K562 (cell line): ENCODE data around the gene GINS1. TPM values are rescaled to one million over a fixed set of nuclear protein-coding genes. Genes with fewer than 3 reads are reported as not detected.
A peak's percentile ranks its signal among the peaks of the same experiment; 100 is the strongest.

Source experiments
- ATAC-seq: fragments of 200-7000 bp; cut with Tn5 transposase; 3 replicates; pipeline ENCODE4 v1.9.1; 2020; ENCODE audit warnings: moderate library complexity
- Bru-seq: library from RNA; stranded (reverse); fragments of 400-500 nt; gene quantifications from one replicate; lab custom pipeline; 2021; lab: Mats Ljungman, UMichigan
- BruChase-seq, 2 experiments: library from RNA; stranded (reverse); fragments of 400-500 nt; gene quantifications; one replicate each; lab custom pipeline; 2021; lab: Mats Ljungman, UMichigan
- BruUV-seq: library from RNA; stranded (reverse); fragments of 400-500 nt; replicated peaks from 2 replicates; lab custom pipeline; 2021; lab: Mats Ljungman, UMichigan
- CTCF ChIA-PET: fragments of 300-600 bp; formaldehyde crosslinking; extraction: SDS; loops from one replicate; lab custom pipeline; 2021; ENCODE audit warnings: low intra/inter-chr PET ratio; lab: Yijun Ruan, JAX
- POLR2A ChIA-PET: fragments of 300-600, 350-650 bp; sonication (Branson Sonifier 250); formaldehyde crosslinking; extraction: SDS; loops from one replicate; lab custom pipeline; 2021; ENCODE audit warnings: antibody characterized with exemption, inconsistent platforms; lab: Yijun Ruan, JAX
- DNase-seq, 4 experiments: peaks; one replicate each; pipeline versions ENCODE4 v3.0.0 to v3.0.0-alpha.2; 2011 to 2018; ENCODE audit warnings: low spot score in 3 of 4, mixed read lengths in 3 of 4; ENCODE audit errors: extremely low read depth in 1 of 4
- FAIRE-seq: peaks from 2 replicates; lab custom pipeline; 2011; peaks lifted over from hg19 to GRCh38; lab: Jason Lieb, UNC
- H2AFZ ChIP-seq: 2 replicates; pipeline ENCODE4 v1.6.0; 2011; ENCODE audit warnings: low read depth, low read length, control low read depth, inconsistent platforms
- H3K27ac ChIP-seq: fragments of 200-600 bp; 3 replicates; pipeline ENCODE4 v1.8.0; 2011; ENCODE audit warnings: low read depth, mild to moderate bottlenecking, control low read depth, inconsistent platforms, low read length, moderate library complexity, mixed read lengths; ENCODE audit errors: extremely low read depth
- H3K27me3 ChIP-seq, 2 experiments: fragments of 300-600 bp in 1 of 2; 2 replicates in 1 of 2; 3 replicates in 1 of 2; pipeline versions ENCODE4 v1.6.0 to v1.8.0; 2011; ENCODE audit warnings: inconsistent platforms in 2 of 2, low read length in 2 of 2, mild to moderate bottlenecking in 1 of 2, mixed read lengths in 1 of 2, moderate library complexity in 1 of 2; ENCODE audit not compliant: control insufficient read depth in 2 of 2, insufficient read depth in 2 of 2
- H3K36me3 ChIP-seq: fragments of 300-600 bp; 3 replicates; pipeline ENCODE4 v1.8.0; 2011; ENCODE audit warnings: mild to moderate bottlenecking, low read length, inconsistent platforms; ENCODE audit not compliant: control insufficient read depth, insufficient read depth
- H3K4me1 ChIP-seq, 2 experiments: fragments of 200-600 bp in 1 of 2; replicated peaks in 1 of 2; 2 replicates in 1 of 2; 3 replicates in 1 of 2; pipeline versions ENCODE4 v1.5.1 to v1.8.0; 2011; ENCODE audit warnings: inconsistent platforms in 2 of 2, low read length in 2 of 2, mild to moderate bottlenecking in 1 of 2, mixed read lengths in 1 of 2, moderate library complexity in 1 of 2; ENCODE audit not compliant: control insufficient read depth in 2 of 2, insufficient read depth in 2 of 2
- H3K4me2 ChIP-seq: 2 replicates; pipeline ENCODE4 v1.6.1; 2011; ENCODE audit warnings: low read length, control low read depth, inconsistent platforms, mixed read lengths; ENCODE audit not compliant: insufficient read depth
- H3K4me3 ChIP-seq: fragments of 200-600 bp; sonication (generic), shearing (Covaris generic); 2 replicates; pipeline ENCODE4 v1.5.1; 2016; ENCODE audit warnings: control low read depth, inconsistent platforms
- H3K79me2 ChIP-seq: fragments of 200-600 bp; 3 replicates; pipeline ENCODE4 v1.8.0; 2011; ENCODE audit warnings: low read length, inconsistent platforms; ENCODE audit not compliant: control insufficient read depth, insufficient read depth
- H3K9ac ChIP-seq, 2 experiments: 2 replicates each; pipeline versions ENCODE4 v1.6.0 to v1.6.1; 2011; ENCODE audit warnings: low read depth in 2 of 2, low read length in 2 of 2, control low read depth in 1 of 2, inconsistent platforms in 1 of 2, mild to moderate bottlenecking in 1 of 2, mixed read lengths in 1 of 2; ENCODE audit not compliant: insufficient read depth in 1 of 2
- H3K9me1 ChIP-seq: one replicate; pipeline ENCODE4 v1.6.0; 2011; ENCODE audit warnings: inconsistent platforms, mild to moderate bottlenecking, low read length, moderate library complexity; ENCODE audit not compliant: control insufficient read depth, insufficient read depth
- H3K9me3 ChIP-seq: replicated peaks from 2 replicates; pipeline ENCODE4 v1.5.1; 2011; ENCODE audit warnings: low read depth, low read length, inconsistent platforms; ENCODE audit not compliant: control insufficient read depth, insufficient read depth
- H4K20me1 ChIP-seq: replicated peaks from 2 replicates; pipeline ENCODE4 v1.6.1; 2011; ENCODE audit warnings: low read length, inconsistent platforms, mixed read lengths; ENCODE audit not compliant: control insufficient read depth, insufficient read depth
- CLOCK ChIP-seq: fragments of 250-450 bp; sonication (Bioruptor Pico); IDR thresholded peaks from 2 replicates; pipeline ENCODE4 v1.4.0; 2020; ENCODE audit warnings: mild to moderate bottlenecking, moderate library complexity, borderline replicate concordance
- MCM7 ChIP-seq, 2 experiments: fragments of 450-650 bp; IDR thresholded peaks; 2 replicates each; pipeline ENCODE4 v1.6.1; 2016 to 2018
- MTA1 ChIP-seq: fragments of 450-650 bp; IDR thresholded peaks from 2 replicates; pipeline ENCODE4 v1.6.1; 2017; ENCODE audit warnings: borderline replicate concordance
- MYBL2 ChIP-seq, 2 experiments: fragments of 450-650 bp in 1 of 2; sonication (generic) in 1 of 2; formaldehyde crosslinking in 1 of 2; IDR thresholded peaks; 2 replicates each; pipeline versions ENCODE4 v1.6.1 to v1.8.1; 2017 to 2022; ENCODE audit warnings: borderline replicate concordance in 1 of 2, inconsistent platforms in 1 of 2, low read depth in 1 of 2, mild to moderate bottlenecking in 1 of 2, missing genetic modification reagents in 1 of 2, moderate library complexity in 1 of 2
- POLR3A ChIP-seq: IDR thresholded peaks from 2 replicates; pipeline ENCODE4 v1.6.1; 2011; ENCODE audit warnings: borderline replicate concordance, mild to moderate bottlenecking, moderate library complexity; ENCODE audit not compliant: insufficient read length, insufficient read depth; ENCODE audit errors: extremely low read depth
- RHOXF2B ChIP-seq: fragments of 250-450 bp; sonication (Bioruptor Pico); conservative IDR thresholded peaks from 2 replicates; pipeline ENCODE4 v1.5.1; 2021
- STAT5A ChIP-seq: IDR thresholded peaks from 2 replicates; pipeline ENCODE4 v1.6.1; 2012; ENCODE audit warnings: low read length, inconsistent platforms, borderline replicate concordance
- TAF1 ChIP-seq: IDR thresholded peaks from 2 replicates; pipeline ENCODE4 v1.6.1; 2011; ENCODE audit warnings: mild to moderate bottlenecking, low read length, moderate library complexity; ENCODE audit not compliant: insufficient read depth, control insufficient read depth, severe bottlenecking; ENCODE audit errors: extremely low read depth
- USF2 ChIP-seq: sonication (generic); formaldehyde crosslinking; IDR thresholded peaks from 2 replicates; pipeline ENCODE4 v1.5.0; 2020; ENCODE audit warnings: missing genetic modification reagents
- ZBTB17 ChIP-seq: fragments of 450-650 bp; formaldehyde crosslinking; IDR thresholded peaks from 2 replicates; pipeline ENCODE4 v1.4.0; 2020; ENCODE audit warnings: mild to moderate bottlenecking
- ZNF57 ChIP-seq: fragments of 450-650 bp; formaldehyde crosslinking; IDR thresholded peaks from 2 replicates; pipeline ENCODE4 v1.4.0; 2020; ENCODE audit warnings: mild to moderate bottlenecking, moderate library complexity
- WGBS: fragments of 100-300 bp; shearing (Covaris generic); methylation state at CpG from one replicate; pipeline ENCODE4 v1.1.6; 2016; ENCODE audit warnings: low coverage, mixed read lengths; ENCODE audit not compliant: insufficient coverage; ENCODE audit errors: missing lambda C conversion rate; 5-methylcytosine and 5-hydroxymethylcytosine counted together
- in situ Hi-C: fragments of 300-500 bp; cut with MboI; formaldehyde crosslinking; loops from 4 replicates; pipeline ENCODE4 v1.15.0; 2018; ENCODE audit warnings: inconsistent platforms, mixed read lengths
- intact Hi-C: fragments of 100-400 bp; cut with micrococcal nuclease; formaldehyde crosslinking; loops from 2 replicates; pipeline ENCODE4 v1.14.2; 2022
- long read RNA-seq, 3 experiments: library from polyadenylated mRNA in 2 of 3; library from RNA in 1 of 3; unstranded in 2 of 3; stranded (forward) in 1 of 3; transcript quantifications; one replicate each; pipeline ENCODE4 v2.0.0, GENCODE V29; 2019 to 2022
- polyA minus RNA-seq, 3 experiments: library from RNA; depleted of rRNA, polyadenylated mRNA; stranded (reverse); fragments of >200 nt; gene quantifications; 2 replicates each; pipeline ENCODE4 v1.2.3, GENCODE V29; 2011
- polyA plus RNA-seq, 8 experiments: library from polyadenylated mRNA; depleted of rRNA in 4 of 8; stranded (reverse) in 5 of 8; unstranded in 3 of 8; fragments of >200 nt; fragmentation: Nextera tagmentation in 2 of 8; fragmentation: Illumina TruSeq in 1 of 8; extraction: Ambion mirVana in 2 of 8; extraction: Trizol in 1 of 8; gene quantifications; 2 replicates each; pipeline versions ENCODE4 v1.2.1 to v1.2.3, GENCODE V29; 2011 to 2014; ENCODE audit warnings: inconsistent platforms in 1 of 8, missing spikeins in 1 of 8
- total RNA-seq, 7 experiments: library from RNA; depleted of rRNA in 6 of 7; stranded (reverse); fragments of >200 nt in 6 of 7; fragmentation: Illumina TruSeq in 2 of 7; extraction: Trizol in 2 of 7; gene quantifications; 2 replicates each; pipeline versions ENCODE4 v1.2.1 to v1.2.3, GENCODE V29; 2011 to 2021; ENCODE audit warnings: low replicate concordance in 1 of 7

Gene GINS1
- total RNA-seq (2011; cell fraction: chromatin; rRNA removed; ENCODE audit: low replicate concordance) = 12.5 and 31.0 TPM in 2 replicates
- 9.2 and 11.1 TPM in 2 replicates for total RNA-seq (2011; cell fraction: nucleolus; rRNA removed)
- 24.6 and 27.8 TPM in 2 replicates for total RNA-seq (2011; cell fraction: nucleoplasm; rRNA removed)
- total RNA-seq (2014; rRNA removed) (19.5 and 20.9 TPM in 2 replicates), total RNA-seq (2014; rRNA removed; fragmentation: Illumina TruSeq; extraction: Trizol) (26.9 and 29.7 TPM in 2 replicates), total RNA-seq (2015; rRNA removed; fragmentation: Illumina TruSeq; extraction: Trizol) (23.5 and 24.1 TPM in 2 replicates), total RNA-seq (2021) (31.8 TPM in 2 replicates), polyA plus RNA-seq (2011; rRNA removed) (19.0 and 27.3 TPM in 2 replicates), polyA plus RNA-seq (2014; fragmentation: Illumina TruSeq; extraction: Trizol) (19.2 and 22.8 TPM in 2 replicates), polyA plus RNA-seq (2014; fragmentation: Nextera tagmentation; extraction: Ambion mirVana) (10 to 100 TPM; 13.1 to 25.8 TPM), polyA plus RNA-seq (2014; rRNA removed) (21.1 and 26.6 TPM in 2 replicates), polyA minus RNA-seq (2011; rRNA and poly(A)+ RNA removed) (20.5 and 31.4 TPM in 2 replicates), Bru-seq, nascent RNA (percentile 73 among the genes with signal in this experiment), BruChase-seq, experiment 1, labeled RNA remaining after a 2-hour chase (percentile 77 among the genes with signal in this experiment), BruChase-seq, experiment 2, labeled RNA remaining after a 6-hour chase (percentile 79 among the genes with signal in this experiment)
- 8.6 and 16.4 TPM in 2 replicates for polyA plus RNA-seq (2011; cell fraction: cytosol; rRNA removed)
- 7.7 and 9.4 TPM in 2 replicates for polyA plus RNA-seq (2011; cell fraction: nucleus; rRNA removed)
- 14.5 and 16.5 TPM in 2 replicates for polyA plus RNA-seq (2012)
- polyA minus RNA-seq (2011; cell fraction: cytosol; rRNA and poly(A)+ RNA removed) = 7.2 and 13.5 TPM in 2 replicates
- 3.5 and 7.6 TPM in 2 replicates for polyA minus RNA-seq (2011; cell fraction: nucleus; rRNA and poly(A)+ RNA removed)
- long read RNA-seq, experiment 1, transcript GINS1-201 (7 exons, 3,249 nt) = major isoform, 62 of 106 reads
- long read RNA-seq, experiment 1, partial matches to known transcripts = 0 of 106 reads
- long read RNA-seq, experiment 1, other reads (novel, unspliced or antisense) = 44 of 106 reads
- long read RNA-seq, experiment 2, partial matches to known transcripts = 1 of 18 reads
- long read RNA-seq, experiment 2, other reads (novel, unspliced or antisense) = 16 of 18 reads
- long read RNA-seq, experiment 3, partial matches to known transcripts = 0 of 2 reads
- long read RNA-seq, experiment 3, other reads (novel, unspliced or antisense) = 1 of 2 reads

DNA sequence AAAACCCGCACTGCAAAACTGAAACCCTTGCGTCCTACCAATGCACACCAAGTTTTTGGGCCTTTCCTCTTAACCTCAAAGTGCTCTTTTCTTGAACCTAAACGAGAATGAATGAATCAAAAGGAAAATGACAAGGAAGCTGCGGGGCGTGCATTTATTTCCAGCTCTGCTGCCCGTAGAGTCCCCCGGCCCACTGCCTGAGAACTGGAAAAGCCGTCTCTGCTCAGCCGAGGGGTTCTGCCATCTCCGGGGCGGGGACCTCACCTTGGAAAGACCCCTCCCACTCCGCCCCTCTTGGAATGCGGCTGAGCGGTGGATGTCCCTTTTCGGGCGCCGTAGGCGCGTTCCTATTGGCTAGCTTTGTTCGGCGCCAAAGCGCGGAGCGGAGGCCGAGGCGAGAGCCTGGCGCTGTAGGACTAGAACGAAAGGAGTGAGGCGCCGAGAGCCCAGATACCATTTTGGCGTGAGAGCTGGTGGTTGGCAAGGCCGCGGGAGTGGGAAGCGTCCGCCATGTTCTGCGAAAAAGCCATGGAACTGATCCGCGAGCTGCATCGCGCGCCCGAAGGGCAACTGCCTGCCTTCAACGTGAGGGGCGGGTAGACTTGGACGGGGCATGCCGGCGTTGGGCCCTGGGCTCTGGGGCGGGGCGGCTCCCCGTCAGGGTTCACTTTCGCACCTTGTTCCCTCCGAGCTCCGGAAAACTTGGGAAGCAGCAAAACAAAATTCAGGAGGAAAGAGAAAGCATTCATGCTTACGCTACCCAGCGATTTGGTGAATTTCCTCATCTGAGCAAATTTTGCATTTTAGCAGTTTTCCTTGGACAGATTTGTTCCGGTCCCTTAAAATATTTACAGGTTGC, at the start of gene GINS1:
Gene GINS1, plus strand, starts transcription at position 363 of the 859 bp plus-strand sequence. Its CDS starts 148 bp downstream, at position 511.
- Histone ChIP-seq H3K27ac (peak within 1 kb of the TSS; percentile 88), H3K9ac (peak within 1 kb of the TSS; percentile 86 to 99), H3K27me3 (no peaks in the 10 kb centered on the region), H3K36me3 (peaks cover 20% of the 10 kb centered on the region), H3K4me3 (peak within 1 kb of the TSS; percentile 61), H3K79me2 (peaks cover 28% of the 10 kb centered on the region), H4K20me1 (no peaks in the 10 kb centered on the region), H3K4me2 (peak within 1 kb of the TSS; percentile 88), H3K9me3 (no peaks in the 10 kb centered on the region), H2AFZ (peak within 1 kb of the TSS; percentile 93), H3K4me1 (peaks cover 6 to 8% of the 10 kb centered on the region in 2 experiments; a peak in 3 of 5 replicates), H3K9me1 (no peaks in the 10 kb centered on the region)
- ChIA-PET POLR2A (interaction anchor here (0.6 to 2.0 kb wide), 11 partner anchors 9 to 204 kb away, joined by 3 to 13 read pairs (median 4); partner anchors contain the start of gene ABHD12), CTCF (no interaction called here)
- peak; percentile 89 to 93 (median 92) for DNase-seq
- BruUV-seq = TSS peak; percentile 82
- intact Hi-C loops (no loop called here), in situ Hi-C loops (loop anchor here (5.0 kb wide), 1 partner anchor 110 kb away; no protein-coding TSS in a partner anchor)
- ATAC-seq = peak; percentile 97
- WGBS = 2% methylated on average over 40 of the region's 56 CpGs
- FAIRE-seq = peak; percentile 81
- TF ChIP-seq POLR3A (no peak), TAF1 (peak; percentile 72), STAT5A (no peak), MCM7 (IDR thresholded peaks at IDR 0.05) (no peak), ZNF57 (CRISPR knock-in tag) (no peak), RHOXF2B (CRISPR knock-in tag) (no peak), MTA1 (no peak), ZBTB17 (CRISPR knock-in tag) (no peak), USF2 (CRISPR knock-in tag) (no peak), CLOCK (CRISPR knock-in tag) (no peak), MYBL2 (IDR thresholded peaks at IDR 0.05; ENCODE audit: low read depth) (no peak), MYBL2 (CRISPR knock-in tag; IDR thresholded peaks at IDR 0.05; ENCODE audit: borderline replicate concordance) (no peak)
